Fibroblast of the conjunctiva (primary cell): ENCODE measurements around the gene PPP2R5D.

Experiments used
- DNase-seq: peaks from one replicate; pipeline ENCODE4 v3.0.0-alpha.2; 2010; ENCODE audit warnings: low read depth

Gene PPP2R5D

DNA sequence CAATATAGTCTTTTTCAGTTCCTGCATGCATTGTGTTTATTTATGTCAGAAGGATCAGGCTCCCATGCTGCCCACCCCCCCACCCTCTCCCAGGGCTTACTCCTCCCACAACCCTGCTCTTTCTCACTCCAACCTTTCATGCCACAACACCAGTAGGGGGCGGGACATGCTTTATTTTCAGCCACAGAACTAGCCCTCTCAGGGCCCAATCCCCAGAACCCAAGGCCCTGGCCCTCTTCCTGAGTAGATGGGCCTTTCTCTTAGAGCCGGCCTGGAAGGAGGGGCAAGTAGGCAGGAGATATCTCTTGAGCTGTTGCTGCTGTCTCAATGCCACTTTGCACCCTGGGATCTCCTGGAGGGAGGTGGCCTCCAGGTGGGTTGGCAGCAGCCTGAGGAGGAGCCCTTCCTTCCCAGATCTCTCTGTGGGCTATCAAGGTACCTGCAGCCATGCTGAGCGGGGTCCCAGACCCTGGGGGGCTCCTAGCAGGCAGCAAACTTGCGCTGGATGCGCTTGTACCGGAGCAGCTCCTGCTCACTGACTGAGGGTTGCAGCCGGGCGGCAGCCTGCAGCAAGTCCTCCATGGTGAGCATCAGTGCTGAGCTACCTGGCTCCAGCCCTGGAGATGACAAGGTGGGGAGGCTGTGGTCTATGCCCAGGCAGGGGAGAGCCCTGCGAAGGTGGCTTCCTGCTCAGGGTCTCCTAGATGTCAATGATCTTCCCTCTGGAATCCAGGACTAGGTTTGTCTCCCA, 20.3 kb upstream of the PPP2R5D start:
- peak; percentile 34 for DNase-seq

DNA sequence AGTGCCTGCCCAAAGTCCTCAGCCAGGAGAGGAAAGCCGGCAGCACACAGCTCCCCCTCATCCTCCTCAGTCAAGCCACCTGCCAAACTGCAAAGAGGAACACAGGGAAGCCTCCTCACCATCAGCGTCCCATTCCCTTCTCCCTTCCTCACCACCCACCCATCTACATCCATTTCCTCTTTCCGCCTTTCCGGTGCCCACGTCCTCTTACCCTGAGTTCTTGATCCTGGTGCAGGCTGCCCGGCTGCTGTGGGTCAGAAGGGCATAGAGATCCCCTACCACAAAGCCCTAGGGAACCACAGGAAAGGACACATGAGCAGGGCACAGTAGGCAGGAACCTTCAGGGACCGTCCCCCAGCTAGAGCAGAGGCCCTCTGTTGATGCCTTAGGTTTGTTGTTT, 17.8 kb upstream of the PPP2R5D start:
- no peak for DNase-seq

DNA sequence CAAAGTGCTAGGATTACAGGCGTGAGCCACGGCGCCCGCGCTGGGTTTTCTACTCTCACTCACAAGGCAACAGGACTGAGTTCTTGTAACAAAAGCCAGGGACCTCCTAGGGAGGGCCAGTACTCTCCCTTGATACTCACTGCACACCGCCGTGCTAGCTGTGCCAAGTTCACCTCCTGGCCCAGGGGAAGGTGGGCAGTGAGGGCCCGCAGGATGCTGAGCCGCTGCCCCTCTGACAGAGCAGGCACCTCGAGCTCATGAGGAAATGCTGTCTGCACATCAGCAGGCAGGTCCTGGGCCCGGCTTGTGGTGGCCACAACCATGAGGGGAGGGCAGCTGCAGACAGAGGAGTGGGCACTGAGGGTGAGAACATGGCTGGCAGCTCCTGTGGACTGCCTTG, 17.1 kb upstream of the PPP2R5D start:
- DNase-seq: no peak

DNA sequence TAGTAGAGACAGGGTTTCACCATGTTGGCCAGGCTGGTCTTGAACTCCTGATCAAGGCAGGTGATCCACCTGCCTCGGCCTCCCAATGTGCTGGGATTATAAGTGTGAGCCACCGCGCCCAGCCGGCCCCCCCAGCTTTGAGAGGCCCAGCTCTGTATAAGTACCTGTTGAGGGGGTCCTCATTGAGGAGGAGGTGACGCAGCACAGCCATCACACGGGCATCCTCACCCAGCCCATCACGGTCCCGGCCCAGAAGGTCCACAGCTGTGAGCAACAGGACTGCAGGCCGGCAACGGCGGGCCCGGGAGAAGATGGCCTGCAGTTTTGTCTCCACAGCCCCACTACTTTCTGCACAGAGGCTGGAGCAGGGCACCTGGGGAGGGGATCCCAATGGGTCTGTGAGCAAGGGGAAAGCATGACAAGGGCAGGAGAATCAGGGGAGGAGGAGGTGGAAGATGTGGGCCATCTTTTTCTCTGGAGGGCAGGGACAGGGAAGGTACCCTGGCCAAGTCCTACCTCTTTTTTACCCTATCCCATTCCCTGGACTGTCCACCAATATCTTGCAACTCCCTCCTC, 16.2 kb upstream of the PPP2R5D start:
- no peak for DNase-seq

DNA sequence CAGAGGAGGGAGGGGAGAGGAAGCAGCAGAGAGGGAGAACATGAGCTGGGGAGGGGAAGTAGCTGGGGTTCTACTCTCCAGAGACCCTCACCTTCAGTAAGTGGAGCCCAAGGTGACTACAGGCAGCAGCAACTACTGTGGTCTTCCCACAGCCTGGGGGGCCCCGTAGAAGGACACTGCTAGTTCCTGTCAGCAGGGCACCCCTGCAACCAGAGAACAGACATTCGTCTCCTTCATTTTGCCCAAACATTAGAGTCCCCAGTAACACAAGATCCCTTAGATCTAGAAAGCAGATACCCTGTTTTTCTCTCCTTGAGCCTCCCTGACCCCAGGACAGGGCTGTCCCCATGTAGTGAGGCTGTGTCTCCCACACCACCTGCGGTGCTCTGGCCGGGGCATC, 15.6 kb upstream of the PPP2R5D start:
- no peak for DNase-seq

DNA sequence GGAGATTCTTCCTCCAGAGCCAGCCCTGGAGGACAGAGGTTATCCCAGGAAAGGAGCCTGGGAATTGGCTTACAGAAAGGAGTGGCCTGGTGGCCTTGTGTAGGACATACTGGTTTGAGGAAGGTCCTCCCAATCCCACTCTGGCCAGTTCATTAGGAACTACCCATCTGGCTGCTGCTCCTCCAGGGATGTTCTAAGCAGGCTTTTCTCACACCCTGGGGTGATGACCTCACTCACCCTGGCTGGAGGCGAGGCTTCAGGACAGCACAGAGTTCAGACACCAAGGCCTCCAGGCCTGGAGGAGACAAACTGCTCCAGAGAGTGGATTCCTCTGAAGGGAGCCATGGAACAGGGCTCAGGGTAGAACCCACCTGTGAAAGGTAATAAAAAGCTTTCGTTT, 14.9 kb upstream of the PPP2R5D start:
- DNase-seq: no peak

DNA sequence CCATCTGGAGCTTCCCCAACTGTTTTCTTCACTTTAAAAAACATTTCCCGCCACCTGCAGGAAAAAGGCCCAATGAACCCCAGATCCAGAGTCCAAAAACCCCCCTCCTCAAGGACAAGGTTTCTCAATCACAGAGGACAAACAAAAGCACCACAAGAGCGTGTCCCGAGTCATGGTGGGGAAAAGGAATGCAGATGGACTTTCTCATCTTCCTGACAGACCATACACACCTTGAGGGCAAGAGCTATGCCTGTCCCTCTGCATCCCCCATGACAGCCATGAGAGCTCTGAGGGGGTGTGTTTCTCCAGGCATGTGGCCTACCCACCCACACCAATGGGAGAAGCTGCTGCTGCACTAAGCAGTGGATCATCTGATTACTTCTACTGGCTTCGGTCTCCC, 14.4 kb upstream of the PPP2R5D start:
- no peak for DNase-seq

DNA sequence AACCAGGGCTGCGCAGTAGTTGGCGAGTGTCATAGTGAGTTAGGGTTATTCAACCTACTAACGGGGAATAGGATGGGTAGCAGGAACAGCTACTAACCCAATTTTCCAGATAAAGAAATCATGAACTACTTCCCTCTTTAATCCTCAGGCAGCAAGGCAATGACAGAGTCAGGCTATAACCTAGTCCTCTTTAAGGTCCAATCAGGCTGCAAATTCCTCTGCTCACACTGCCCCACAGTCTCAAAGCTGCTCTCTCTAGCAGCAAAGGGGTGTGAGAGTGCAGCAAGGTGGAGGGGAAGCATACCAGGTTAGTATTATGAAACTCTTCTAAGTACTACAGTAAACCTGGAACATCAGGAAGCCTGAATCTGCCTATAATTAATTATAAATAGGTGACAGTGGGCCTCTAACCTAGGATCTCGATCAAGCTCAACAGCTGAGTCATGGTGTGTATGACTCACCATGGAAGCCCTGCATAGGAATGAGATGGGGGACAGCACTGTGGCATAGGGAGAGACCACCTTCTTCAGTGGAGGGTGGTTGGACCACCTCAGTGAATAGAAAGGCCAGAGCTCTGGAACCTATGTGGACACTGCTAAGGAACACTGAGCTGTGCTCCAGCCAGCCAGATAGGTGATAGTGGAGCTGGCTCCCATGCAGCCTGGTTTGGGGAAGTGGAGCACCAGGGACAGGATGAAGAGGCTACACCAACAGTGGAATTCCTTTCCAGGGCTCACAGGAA, 13.3 kb upstream of the PPP2R5D start:
- no peak for DNase-seq

DNA sequence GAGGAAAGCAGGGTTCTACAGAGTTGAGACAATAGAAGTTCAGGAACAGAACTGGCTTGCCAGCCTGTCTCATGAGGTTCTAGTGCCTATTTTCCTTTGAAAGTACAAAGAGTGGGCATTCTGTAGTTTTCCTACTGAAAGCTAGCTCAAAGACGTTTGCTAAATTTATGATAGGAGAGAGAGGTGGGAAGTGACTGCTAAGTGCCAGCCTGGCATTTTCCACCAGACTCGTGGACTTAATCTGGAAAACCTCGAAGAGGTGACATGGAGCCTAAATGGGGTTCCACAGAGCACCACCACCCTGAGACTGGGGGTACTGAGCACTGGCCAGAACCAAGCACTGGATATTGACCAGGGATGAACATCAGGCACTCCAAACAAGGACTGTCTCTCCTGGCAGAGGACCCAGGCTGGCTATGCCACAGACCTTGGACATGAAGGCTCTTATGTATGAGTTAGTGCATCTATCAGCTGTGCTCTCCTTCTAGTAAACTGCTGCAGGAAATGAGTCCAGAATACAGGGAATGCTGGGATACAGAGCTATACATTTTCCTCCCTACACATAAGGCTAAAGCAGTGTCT, 12.5 kb upstream of the PPP2R5D start:
- DNase-seq: no peak

DNA sequence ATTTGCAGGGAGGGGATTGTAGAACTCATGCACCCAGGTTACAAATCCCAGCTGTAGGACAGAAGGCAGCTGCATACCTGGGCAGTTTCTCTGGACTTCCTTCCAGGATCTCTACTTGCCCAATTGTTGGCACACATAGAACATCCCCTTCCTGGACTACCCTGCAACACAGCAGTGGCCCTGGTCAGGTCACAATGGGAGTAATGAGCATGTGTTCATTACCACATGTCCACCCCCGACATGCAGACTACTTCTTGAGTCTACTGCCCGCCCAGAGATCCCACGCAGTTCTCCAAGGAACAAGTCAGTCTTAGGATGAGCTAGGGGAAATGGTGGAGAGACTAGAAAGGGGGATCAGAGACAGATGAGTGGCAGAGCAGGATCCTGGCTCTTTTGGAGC, 10.4 kb upstream of the PPP2R5D start:
- no peak for DNase-seq

DNA sequence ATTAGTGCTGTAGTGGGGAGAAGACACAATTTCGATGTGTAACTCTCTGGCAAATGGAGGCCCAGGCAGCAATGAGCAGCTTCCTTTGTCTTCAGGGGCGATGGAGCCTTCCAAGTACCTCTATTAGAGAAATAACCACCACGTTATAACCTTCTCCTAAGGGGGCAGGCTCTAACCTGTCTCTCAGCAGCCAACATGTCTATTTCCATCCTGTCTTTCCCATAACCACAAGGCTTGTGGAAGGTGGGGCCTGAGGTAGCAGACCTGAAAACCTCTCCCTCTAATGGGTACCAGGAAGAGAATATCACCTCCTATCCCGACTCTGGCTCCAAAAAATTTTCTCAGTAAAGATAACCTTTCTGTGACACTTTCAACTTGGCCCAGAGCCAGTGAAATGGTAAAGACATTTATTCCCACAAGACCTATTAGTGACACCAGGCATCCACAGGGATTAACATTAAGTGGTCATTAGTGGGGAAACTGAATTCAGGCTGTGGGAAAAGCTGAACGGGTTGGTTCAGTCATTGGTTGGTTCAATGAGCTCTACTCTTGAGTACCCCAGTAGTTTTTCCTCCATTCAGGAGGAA, 9.4 kb upstream of the PPP2R5D start:
- no peak for DNase-seq

DNA sequence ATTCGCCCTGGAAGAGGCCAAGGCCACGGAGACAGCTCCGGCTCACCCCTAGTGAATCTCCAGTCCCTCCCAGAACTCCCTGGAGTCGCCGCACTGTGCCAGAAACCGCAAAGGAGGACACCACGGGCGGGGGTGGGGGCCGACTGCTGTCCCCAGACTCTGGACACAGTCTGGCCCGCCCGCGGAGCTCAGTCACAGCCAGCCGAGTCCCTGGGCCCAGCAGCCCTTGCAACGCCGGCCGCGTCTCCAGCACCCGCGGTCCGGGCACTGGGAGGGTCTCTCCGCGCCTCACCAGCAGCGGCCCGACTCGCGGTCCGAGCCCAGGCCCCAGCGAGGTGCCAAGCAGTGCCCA, 5.9 kb upstream of the PPP2R5D start:
- DNase-seq: no peak

DNA sequence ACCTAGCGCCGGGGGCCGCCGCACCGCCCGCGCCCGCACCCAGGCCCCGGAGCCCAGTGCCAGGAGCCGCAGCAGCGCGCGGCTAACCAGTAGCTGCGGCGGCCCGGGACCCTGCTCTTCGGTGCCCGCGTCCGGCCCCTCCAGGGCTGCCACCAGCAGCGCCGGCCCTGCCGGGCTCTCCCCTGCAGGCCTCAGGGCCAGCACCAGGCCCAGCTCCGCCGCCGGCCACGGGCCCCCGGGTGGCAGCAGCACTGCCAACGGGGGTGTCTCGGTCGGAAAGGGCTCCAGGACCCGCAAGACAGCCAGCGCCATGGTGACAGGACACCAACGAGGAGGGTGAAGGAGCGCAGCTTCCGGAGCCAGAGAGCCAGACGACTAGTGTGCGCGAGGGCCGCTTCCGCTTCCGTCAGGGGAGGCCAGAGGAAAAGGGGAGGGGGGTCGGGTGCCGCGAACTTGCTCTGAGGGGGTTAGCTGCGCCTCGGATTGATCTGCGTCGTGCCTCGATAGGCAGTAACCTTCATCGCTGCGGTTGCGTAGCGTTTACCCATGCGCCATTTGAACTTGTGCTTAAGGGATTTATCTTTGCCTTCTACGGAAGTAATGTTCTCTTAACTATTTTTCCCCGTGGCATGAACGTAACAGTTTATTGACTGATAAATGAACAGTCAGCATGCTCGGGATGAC, 5.4 kb upstream of the PPP2R5D start, which contains the start of gene PEX6:
PEX6 (minus strand) TSS at position 343 of the 684 bp plus-strand sequence; CDS start at position 312, 31 bp downstream.
- DNase-seq: peak; percentile 53

DNA sequence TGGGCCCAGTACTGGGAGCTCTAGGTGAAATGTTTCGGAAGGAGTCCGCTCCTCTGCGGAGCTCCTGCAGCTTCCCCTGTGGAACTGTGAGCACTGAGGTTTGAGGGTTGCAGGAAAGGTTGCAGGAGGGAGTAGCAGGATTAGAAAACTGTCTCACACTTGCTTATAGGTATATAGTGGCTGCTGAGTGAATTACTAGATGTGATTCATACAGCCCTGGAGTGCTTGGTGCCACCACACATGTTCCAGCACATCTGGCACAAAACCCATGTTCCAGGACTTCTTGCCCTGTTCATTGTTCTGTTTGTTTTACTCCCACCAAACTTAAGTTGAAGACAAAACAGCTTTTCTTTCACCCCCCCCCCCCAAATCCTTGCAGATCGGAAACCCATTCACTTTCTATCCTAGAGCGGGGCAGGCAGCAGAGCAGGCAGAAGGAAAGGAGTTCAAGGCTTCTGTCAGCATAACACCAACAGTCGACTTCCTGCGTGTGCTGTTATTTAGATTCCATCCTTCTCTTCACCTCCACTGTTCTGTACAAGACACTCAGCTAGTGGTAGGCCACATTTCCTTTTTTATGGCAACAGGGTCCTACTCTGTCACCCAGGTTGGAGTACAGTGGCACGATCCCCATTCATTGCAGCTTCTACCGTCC, 4.7 kb upstream of the PPP2R5D start:
- DNase-seq: no peak

DNA sequence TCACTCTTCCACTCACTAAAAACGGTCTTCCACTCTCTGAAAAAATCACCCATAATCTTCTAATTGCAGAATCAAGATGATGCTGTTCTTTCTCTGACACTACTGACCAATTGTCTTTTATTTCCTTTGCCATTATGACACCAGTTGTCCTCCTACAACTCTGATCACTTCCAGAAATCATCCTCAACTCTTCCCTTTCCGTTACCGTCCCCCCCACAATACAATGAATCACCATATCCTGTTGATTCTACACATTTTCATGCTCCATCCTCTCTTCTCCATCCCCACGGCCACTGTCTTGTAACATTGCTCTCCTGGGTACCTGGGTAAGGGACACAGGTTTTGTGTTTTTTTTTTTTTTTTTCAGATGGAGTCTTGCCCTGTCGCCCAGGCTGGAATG, 2.5 kb upstream of the PPP2R5D start:
- no peak for DNase-seq

DNA sequence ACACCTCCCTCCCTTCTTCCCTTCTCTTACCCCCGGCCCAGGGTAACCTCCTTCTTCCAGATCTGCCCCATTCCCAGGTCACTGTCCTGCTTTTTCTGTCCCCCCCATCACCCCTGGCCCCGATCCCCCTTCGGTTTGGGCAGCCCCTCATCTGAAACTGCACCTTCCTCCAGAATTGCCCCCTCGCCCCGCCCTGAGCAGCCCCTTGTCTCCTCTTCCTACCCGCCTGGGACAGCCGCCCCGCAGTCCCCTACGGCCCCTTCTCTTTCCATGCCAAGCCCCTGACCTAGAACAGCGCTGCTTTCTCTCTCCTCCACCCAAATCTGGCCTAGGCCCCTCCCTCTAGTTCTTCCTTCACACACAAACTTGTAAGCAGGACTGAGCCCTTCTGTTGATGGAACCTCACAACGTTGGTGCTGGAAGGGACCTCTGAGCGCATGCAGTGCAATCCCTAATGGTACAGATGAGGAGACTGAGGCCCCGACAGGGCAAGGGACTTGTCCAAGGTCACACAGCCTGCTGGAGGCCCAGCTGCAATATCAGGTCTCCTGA, 630 bp downstream of the PPP2R5D start:
- no peak for DNase-seq

DNA sequence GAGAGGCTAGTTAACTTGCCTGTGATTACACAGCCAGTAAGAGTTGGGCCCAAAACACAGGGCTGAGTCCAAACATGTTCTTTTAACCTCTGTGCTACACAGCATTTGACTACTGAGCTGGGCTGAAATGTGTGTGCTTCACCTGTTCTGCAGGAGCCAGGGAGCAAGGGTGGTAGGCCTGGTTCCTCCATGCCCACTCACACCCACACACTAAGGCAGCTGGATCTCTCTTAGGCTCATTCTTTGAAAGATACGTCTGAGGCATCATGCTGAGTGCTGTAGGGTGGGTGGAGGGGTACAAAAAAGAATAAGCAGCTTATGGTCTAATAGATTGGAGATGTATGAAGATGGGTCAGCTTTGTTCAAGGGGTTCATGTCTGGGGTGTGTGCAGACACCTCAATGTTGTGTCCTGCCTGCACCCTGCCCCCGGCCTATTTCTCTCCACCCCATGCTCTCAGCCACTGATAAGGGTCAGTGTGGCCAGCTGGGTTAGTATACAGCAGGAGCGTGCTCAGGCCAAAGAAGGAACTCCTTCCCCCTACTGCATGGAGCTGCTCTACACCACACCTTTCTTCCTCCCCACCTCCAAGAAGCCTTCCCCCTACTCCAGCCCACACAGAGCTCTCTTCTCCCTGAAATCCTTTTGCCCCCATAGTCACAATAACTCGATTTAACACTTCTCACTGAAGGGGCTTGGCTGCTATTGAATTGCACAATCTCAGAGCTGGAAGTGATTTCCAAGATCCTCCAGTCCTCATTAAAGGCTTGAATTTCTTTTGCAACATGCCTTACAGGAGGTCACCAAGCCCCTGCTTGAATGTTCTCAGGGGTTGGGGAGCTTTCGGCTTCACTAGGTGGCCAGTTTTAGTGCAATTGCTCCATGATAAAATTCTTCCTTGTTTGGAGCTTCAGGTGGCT, 3.4 kb downstream of the PPP2R5D start:
- DNase-seq: no peak

DNA sequence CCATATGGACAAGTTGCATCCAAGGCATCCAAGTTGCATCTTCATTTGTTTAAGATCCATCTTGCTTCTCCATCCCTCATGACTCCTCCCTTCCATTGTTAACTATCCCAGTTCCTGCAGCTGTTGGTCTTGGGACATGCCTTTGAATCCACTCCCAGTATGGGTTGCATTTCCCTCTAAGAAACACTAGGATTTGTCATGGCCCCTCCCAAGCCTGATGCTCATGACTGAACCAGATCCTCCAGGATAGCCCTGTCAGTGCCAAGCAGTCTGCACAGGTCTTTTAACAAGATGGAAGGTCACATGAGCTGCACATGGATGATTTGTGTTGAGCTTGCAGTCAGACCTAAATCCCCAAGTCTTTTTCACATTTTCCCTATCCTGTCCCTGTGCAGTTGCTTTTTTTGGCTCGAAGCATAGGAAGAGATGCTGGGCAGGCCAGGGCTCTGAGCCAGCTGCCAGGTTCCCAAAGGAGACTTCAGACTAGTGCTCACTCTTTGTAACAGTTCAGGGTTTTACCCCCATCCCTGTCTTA, 4.2 kb downstream of the PPP2R5D start:
- DNase-seq: no peak

DNA sequence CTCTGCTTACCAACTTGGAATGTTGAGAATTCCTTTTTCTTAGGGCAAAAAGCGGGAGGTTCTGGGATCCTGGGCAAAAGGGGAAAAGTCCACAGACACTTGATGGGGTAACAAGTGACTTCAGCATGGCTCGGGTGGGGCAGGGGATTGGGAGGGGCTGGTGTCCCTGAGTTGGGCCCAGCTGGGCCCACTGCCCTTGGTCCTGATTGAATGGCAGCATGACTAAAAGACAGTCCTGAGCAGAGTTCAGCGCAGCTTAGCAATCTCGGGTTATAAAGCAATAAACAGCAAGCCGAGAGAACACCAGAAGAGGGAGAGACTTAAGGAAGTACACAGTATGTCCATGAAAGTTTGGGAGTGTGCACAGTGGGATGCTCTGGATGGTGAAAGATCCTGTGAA, 5.6 kb downstream of the PPP2R5D start:
- DNase-seq: no peak

DNA sequence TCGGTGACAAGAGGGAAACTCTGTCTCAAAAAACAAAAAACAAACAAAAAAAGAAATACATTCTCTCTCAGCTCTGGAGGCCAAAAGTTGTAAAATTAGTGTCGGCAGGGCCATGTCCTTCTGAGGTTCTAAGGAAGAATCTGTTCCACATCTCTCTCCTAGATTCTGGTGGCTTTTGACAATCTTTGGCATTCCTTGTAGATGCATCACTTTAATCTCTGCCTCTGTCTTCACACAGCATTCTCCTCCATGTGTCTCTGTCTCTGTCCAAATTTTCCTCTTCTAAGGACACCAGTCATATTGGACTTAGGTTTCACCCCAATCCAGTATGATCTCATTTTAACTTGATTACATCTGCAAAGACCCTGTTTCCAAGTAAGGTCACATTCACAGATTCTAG, 9.1 kb downstream of the PPP2R5D start:
- no peak for DNase-seq
